Activated T-helper 2 cell treated with anti-CD3 and anti-CD28 coated beads, Interferon-gamma antibody, Interleukin-2, Interleukin-4, amounts not matched to agents 10 μg/mL and 5 μg/mL and 100 μg/mL, durations not matched to agents 14 hours and 24 hours and 36 hours (primary cell): ENCODE measurements around the gene PLXNA1. TPM values are rescaled to one million over a fixed set of nuclear protein-coding genes. Genes with fewer than 3 reads are reported as not detected.

ENCODE experiments used
- DNase-seq: peaks from one replicate; pipeline ENCODE4 v3.0.0; 2021; ENCODE audit warnings: low spot score
- H3K27ac Mint-ChIP-seq: one replicate; pipeline ENCODE4 v1.8.0; 2021; ENCODE audit warnings: mixed read lengths
- H3K27me3 Mint-ChIP-seq: one replicate; pipeline ENCODE4 v1.8.0; 2021; ENCODE audit warnings: low read depth, mixed read lengths
- H3K36me3 Mint-ChIP-seq: one replicate; pipeline ENCODE4 v1.8.0; 2021; ENCODE audit warnings: low read depth, mixed read lengths
- H3K4me1 Mint-ChIP-seq: one replicate; pipeline ENCODE4 v1.8.0; 2021; ENCODE audit warnings: low read depth, mixed read lengths
- H3K4me3 Mint-ChIP-seq: one replicate; pipeline ENCODE4 v1.8.0; 2021; ENCODE audit warnings: low read depth, mild to moderate bottlenecking, moderate library complexity, mixed read lengths
- H3K9me3 Mint-ChIP-seq: one replicate; pipeline ENCODE4 v1.8.0; 2021; ENCODE audit warnings: mixed read lengths
- intact Hi-C: fragments of 100-400 bp; cut with micrococcal nuclease; formaldehyde crosslinking; loops from one replicate; pipeline ENCODE4 v1.15.1; 2023
- total RNA-seq: library from RNA; stranded (reverse); gene quantifications from 2 replicates; pipeline ENCODE4 v1.2.3, GENCODE V29; 2022

The PLXNA1 gene
- total RNA-seq, 1 donor from 2014 or later: 18.9 TPM

- no peaks in the 10 kb centered on the region for H3K9me3 Mint-ChIP-seq
- DNase-seq: no peak
- no peaks in the 10 kb centered on the region for H3K36me3 Mint-ChIP-seq
- intact Hi-C loops: no loop called here
- H3K4me3 Mint-ChIP-seq: no peak overlapping the region
- H3K27ac Mint-ChIP-seq: no peak overlapping the region
- no peaks in the 10 kb centered on the region for H3K4me1 Mint-ChIP-seq
- no peaks in the 10 kb centered on the region for H3K27me3 Mint-ChIP-seq
These were observed 24.0 kb downstream of the PLXNA1 start for GRCh38 chr3:127006781-127007436.

DNA sequence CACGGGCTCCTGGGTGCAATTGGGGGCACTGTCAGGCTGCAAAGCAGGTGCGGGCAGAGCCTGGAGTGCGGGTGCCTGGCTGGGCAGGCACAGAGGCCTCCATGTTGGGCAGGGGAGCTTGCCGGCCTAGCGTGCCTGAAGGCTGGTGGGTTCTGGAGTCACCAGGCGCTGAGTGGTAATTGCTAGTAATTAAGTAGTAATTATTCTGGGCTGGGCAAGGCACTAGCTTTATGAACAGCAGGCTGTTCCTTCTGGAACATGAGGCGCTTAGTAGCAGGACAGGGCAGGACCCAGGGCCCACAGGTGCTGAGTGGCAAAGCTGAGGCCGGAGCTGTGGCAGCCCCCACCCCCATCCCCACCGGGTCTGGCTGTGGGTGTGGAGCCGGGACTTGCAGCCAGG lies 25.3 kb downstream of the PLXNA1 start:
- no peak for DNase-seq
- intact Hi-C loops: no loop called here
- Mint-ChIP-seq H3K9me3 (no peaks in the 10 kb centered on the region), H3K27me3 (no peaks in the 10 kb centered on the region), H3K36me3 (no peaks in the 10 kb centered on the region), H3K4me3 (no peak overlapping the region), H3K27ac (no peak overlapping the region), H3K4me1 (no peaks in the 10 kb centered on the region)

- H3K9me3 Mint-ChIP-seq: no peaks in the 10 kb centered on the region
- peaks cover 2% of the 10 kb centered on the region for H3K4me1 Mint-ChIP-seq
- H3K36me3 Mint-ChIP-seq: no peaks in the 10 kb centered on the region
- H3K4me3 Mint-ChIP-seq: no peak overlapping the region
- H3K27ac Mint-ChIP-seq: no peak overlapping the region
- DNase-seq: no peak
- H3K27me3 Mint-ChIP-seq: no peaks in the 10 kb centered on the region
- intact Hi-C loops: no loop called here
These were observed 26.6 kb downstream of the PLXNA1 start for GRCh38 chr3:127009531-127009930.

DNA sequence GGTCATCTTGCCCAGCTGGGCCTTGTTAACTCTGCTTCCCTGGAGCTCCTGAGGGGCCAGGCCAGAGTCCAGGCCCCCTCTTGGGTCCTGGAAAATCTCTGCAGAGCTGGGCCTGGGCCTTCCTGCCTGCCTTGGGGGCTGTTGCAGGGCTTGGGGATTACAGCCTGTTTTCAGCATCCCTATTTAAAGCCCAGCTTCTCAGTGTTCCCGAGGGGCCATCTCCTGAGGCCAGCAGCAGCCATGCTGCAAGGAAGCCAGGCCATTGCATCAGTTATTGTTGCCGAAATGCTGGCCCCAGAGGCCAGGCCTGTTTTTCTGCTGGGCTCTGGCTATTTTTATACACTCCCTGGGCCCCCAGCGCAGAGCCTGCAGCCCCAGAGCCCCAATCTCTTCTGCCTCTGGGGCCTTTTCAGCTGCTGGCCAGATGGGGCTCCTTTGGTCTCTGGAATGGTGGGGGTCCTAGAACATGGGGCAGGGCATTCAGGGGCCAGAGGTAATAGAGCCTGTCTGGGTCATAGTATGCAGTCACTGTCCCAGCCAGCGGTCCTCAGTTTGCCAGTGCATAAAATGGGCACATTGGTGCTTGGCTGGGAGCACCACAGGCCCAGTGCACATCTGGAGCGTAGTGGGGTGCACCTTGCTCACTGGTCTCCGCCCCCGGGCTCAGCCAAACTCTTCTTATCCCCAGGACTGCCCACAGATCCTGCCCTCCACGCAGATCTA lies 28.5 kb downstream of the PLXNA1 start:
- Mint-ChIP-seq H3K27me3 (no peaks in the 10 kb centered on the region), H3K27ac (no peak overlapping the region), H3K4me3 (no peak overlapping the region), H3K4me1 (peaks cover 2% of the 10 kb centered on the region), H3K9me3 (no peaks in the 10 kb centered on the region), H3K36me3 (no peaks in the 10 kb centered on the region)
- intact Hi-C loops: no loop called here
- DNase-seq: no peak

DNA sequence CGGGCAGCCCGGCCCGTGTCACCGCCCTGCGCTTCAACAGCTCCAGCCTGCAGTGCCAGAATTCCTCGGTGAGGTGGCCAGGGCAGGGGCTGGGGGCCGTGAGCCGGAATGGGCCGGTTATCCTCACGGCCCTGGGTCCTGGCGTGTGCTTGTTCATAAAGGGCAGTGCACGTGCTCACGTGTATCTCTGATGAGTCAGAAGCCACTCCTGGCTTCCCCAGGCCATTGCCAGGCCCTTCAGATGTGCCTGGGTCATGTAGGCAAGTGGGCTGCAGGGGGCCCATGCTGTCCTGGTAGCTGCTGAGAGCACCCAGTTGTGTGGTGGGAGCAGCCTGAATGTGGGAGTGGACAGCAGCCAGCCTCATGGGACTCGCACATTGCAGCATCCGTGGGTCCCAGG lies 29.2 kb downstream of the PLXNA1 start:
- intact Hi-C loops: no loop called here
- H3K27me3 Mint-ChIP-seq: no peaks in the 10 kb centered on the region

GRCh38 chr3:127013181-127013580 lies 30.3 kb downstream of the PLXNA1 start:
- no peak overlapping the region for H3K27ac Mint-ChIP-seq
- no peak overlapping the region for H3K4me3 Mint-ChIP-seq
- H3K27me3 Mint-ChIP-seq: no peaks in the 10 kb centered on the region
- no peaks in the 10 kb centered on the region for H3K9me3 Mint-ChIP-seq
- DNase-seq: no peak
- no peaks in the 10 kb centered on the region for H3K36me3 Mint-ChIP-seq
- H3K4me1 Mint-ChIP-seq: peaks cover 2% of the 10 kb centered on the region
- intact Hi-C loops: no loop called here

More for the DNA sequence above, 29.2 kb downstream of the PLXNA1 start:
- no peaks in the 10 kb centered on the region for H3K36me3 Mint-ChIP-seq
- no peak for DNase-seq
- H3K4me3 Mint-ChIP-seq: no peak overlapping the region
- peaks cover 2% of the 10 kb centered on the region for H3K4me1 Mint-ChIP-seq
- H3K27ac Mint-ChIP-seq: no peak overlapping the region
- H3K9me3 Mint-ChIP-seq: no peaks in the 10 kb centered on the region

DNA sequence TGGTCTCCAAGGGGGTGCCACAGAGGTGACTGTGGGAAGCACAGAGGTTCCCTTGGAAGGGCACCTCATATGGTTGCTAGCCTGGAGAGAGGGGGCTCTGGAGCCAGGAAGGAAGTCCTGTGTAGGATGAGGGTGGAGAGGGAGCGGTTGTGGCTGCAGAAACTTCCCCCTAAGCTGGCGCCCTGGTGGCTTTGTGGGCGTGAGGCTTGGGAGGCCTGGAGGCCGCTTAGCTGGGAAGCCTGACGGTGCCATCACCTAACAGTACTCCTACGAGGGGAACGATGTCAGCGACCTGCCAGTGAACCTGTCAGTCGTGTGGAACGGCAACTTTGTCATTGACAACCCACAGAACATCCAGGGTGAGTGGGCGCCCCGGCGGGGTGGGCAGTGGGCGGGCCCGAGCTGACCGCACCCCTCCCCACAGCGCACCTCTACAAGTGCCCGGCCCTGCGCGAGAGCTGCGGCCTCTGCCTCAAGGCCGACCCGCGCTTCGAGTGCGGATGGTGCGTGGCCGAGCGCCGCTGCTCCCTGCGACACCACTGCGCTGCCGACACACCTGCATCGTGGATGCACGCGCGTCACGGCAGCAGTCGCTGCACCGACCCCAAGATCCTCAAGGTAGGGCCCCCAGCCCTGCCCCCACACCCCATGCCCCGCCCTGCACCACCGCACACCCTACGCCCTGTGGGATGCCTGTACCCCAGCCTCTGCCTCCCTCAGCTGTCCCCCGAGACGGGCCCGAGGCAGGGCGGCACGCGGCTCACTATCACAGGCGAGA lies 31.0 kb downstream of the PLXNA1 start:
- Mint-ChIP-seq H3K27me3 (no peaks in the 10 kb centered on the region), H3K9me3 (no peaks in the 10 kb centered on the region), H3K4me3 (no peak overlapping the region), H3K4me1 (peaks cover 2% of the 10 kb centered on the region), H3K36me3 (no peaks in the 10 kb centered on the region), H3K27ac (no peak overlapping the region)
- intact Hi-C loops: no loop called here
- no peak for DNase-seq

- H3K36me3 Mint-ChIP-seq: no peaks in the 10 kb centered on the region
- no peak overlapping the region for H3K4me3 Mint-ChIP-seq
- H3K27me3 Mint-ChIP-seq: no peaks in the 10 kb centered on the region
- no peaks in the 10 kb centered on the region for H3K9me3 Mint-ChIP-seq
- intact Hi-C loops: no loop called here
- no peak overlapping the region for H3K27ac Mint-ChIP-seq
- DNase-seq: no peak
- peaks cover 2% of the 10 kb centered on the region for H3K4me1 Mint-ChIP-seq
These were observed 31.8 kb downstream of the PLXNA1 start for GRCh38 chr3:127014536-127015281.

DNA sequence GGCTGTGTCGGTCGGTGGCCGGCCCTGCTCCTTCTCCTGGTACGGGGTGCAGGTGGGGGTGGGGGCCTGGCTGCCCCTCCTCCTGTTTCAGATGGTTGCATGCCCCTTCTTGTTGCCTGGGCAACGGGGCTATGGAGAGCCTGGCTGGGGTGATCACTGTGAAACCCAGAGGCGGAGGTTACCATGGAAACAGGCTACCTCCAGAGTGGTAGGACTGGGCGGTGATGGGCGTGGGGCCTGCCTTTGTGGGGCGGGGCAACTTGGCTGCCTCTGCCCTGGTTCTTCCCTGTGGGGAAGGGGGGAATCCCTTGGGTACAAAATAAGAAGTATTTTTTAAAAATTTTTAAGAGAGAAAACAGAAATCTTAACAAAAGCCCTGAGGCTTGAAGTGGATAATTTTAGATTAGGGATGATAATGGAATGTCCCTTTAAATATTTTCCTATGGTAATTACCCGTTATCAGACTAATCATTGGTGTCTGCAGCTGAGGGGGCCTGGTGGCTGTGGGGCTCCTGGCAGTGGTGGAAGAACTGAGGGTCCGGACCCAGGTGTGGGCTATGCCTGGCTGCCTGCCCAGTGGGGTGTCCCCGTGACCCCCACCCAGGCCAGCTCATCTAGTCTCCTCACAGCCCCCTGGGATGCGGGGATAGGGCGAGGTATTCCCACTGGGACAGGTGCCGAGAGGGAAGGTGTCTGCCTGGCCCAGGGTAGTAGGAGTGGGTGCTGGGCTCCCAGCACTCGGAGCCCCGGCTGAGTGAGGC lies 32.5 kb downstream of the PLXNA1 start:
- no peak for DNase-seq
- Mint-ChIP-seq H3K9me3 (no peaks in the 10 kb centered on the region), H3K4me3 (no peak overlapping the region), H3K27me3 (no peaks in the 10 kb centered on the region), H3K36me3 (no peaks in the 10 kb centered on the region), H3K4me1 (peaks cover 2% of the 10 kb centered on the region), H3K27ac (no peak overlapping the region)
- intact Hi-C loops: no loop called here

DNA sequence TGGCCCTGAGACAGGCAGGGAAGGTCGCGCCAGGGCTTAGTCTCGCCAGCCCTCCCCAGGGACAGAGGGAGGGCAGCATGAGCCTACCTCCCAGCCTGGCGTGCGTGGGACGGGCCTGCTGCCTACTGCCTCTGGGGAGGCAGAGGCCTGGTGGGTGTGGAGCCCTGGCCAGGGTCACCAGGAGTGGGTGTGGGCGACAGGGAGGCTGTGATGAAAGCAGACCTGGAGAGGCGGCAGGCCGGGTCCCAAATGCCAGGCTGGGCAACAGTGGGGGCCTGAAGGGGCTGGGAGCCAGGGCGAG lies 33.1 kb downstream of the PLXNA1 start:
- no peaks in the 10 kb centered on the region for H3K36me3 Mint-ChIP-seq
- H3K4me1 Mint-ChIP-seq: peaks cover 2% of the 10 kb centered on the region
- intact Hi-C loops: no loop called here
- no peaks in the 10 kb centered on the region for H3K9me3 Mint-ChIP-seq
- H3K27me3 Mint-ChIP-seq: no peaks in the 10 kb centered on the region
- DNase-seq: no peak
- no peak overlapping the region for H3K27ac Mint-ChIP-seq
- H3K4me3 Mint-ChIP-seq: no peak overlapping the region

GRCh38 chr3:127016461-127016860 lies 33.5 kb downstream of the PLXNA1 start:
- no peaks in the 10 kb centered on the region for H3K36me3 Mint-ChIP-seq
- peaks cover 2% of the 10 kb centered on the region for H3K4me1 Mint-ChIP-seq
- H3K9me3 Mint-ChIP-seq: no peaks in the 10 kb centered on the region
- no peak for DNase-seq
- no peaks in the 10 kb centered on the region for H3K27me3 Mint-ChIP-seq
- H3K4me3 Mint-ChIP-seq: no peak overlapping the region
- H3K27ac Mint-ChIP-seq: no peak overlapping the region
- intact Hi-C loops: no loop called here

DNA sequence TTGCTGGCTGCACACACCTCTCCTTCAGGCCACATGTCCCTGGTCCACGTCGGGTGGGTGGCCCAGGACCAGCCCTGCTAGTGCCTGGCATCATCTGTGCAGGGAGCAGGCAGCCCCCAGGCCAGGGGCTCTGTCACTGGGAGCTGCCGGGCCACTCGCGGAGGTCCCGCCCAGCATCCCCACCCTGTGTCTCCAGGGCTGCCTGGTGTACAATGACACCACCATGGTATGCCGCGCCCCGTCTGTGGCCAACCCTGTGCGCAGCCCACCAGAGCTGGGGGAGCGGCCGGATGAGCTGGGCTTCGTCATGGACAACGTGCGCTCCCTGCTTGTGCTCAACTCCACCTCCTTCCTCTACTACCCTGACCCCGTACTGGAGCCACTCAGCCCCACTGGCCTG lies 34.3 kb downstream of the PLXNA1 start:
- no peak for DNase-seq
- Mint-ChIP-seq H3K9me3 (no peaks in the 10 kb centered on the region), H3K36me3 (no peaks in the 10 kb centered on the region), H3K27me3 (no peaks in the 10 kb centered on the region), H3K4me1 (peaks cover 2% of the 10 kb centered on the region), H3K27ac (no peak overlapping the region), H3K4me3 (no peak overlapping the region)
- intact Hi-C loops: no loop called here
